ENCODE data around the gene FPR2.

The FPR2 gene

DNA sequence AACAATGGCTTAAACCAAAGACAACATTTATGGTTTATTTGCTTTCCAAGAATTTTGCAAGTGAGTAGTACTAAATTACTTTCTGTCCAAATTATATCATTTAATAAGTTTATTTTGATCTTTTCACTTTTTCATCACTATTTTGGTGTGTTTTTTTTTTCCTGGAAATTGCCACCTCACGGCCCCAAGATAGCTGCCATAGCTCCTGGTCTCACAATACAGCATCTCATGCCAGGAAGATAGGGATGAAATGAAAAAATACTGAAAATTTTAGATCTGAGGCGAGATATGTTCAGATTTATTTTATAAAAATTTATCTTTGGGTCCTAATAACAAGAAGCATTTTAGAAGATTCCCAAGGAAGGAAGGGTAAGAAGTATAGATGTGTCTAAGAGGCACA is 27.0 kb downstream of the FPR2 start:
- TF ChIP-seq, protein P1, sequence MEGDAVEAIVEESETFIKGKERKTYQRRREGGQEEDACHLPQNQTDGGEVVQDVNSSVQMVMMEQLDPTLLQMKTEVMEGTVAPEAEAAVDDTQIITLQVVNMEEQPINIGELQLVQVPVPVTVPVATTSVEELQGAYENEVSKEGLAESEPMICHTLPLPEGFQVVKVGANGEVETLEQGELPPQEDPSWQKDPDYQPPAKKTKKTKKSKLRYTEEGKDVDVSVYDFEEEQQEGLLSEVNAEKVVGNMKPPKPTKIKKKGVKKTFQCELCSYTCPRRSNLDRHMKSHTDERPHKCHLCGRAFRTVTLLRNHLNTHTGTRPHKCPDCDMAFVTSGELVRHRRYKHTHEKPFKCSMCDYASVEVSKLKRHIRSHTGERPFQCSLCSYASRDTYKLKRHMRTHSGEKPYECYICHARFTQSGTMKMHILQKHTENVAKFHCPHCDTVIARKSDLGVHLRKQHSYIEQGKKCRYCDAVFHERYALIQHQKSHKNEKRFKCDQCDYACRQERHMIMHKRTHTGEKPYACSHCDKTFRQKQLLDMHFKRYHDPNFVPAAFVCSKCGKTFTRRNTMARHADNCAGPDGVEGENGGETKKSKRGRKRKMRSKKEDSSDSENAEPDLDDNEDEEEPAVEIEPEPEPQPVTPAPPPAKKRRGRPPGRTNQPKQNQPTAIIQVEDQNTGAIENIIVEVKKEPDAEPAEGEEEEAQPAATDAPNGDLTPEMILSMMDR (conservative IDR thresholded peaks at IDR 0.05; ENCODE audit: low read depth, low read length), result no peak
- no peaks in the 10 kb centered on the region for H3K27me3 ChIP-seq (ENCODE audit: insufficient read depth, low read depth)
- no peak overlapping the region for H3K4me3 ChIP-seq (IDR thresholded peaks at IDR 0.05; ENCODE audit: insufficient read depth, low read depth, low read length)
- no peak overlapping the region for H2AFZ ChIP-seq (ENCODE audit: low read depth)
- H3K4me1 ChIP-seq (ENCODE audit: low read depth, poor library complexity, severe bottlenecking), result no peaks in the 10 kb centered on the region
- no peak overlapping the region for H3K4me2 ChIP-seq
- H3K36me3 ChIP-seq (ENCODE audit: insufficient read depth), result no peaks in the 10 kb centered on the region
- no peak overlapping the region for H3K9ac ChIP-seq
- H3K79me2 ChIP-seq (ENCODE audit: insufficient read depth, low read depth), result no peaks in the 10 kb centered on the region
- H4K20me1 ChIP-seq (ENCODE audit: insufficient read depth), result no peaks in the 10 kb centered on the region
- H3K27ac ChIP-seq, result no peak overlapping the region

- Histone ChIP-seq H3K4me3 (IDR thresholded peaks at IDR 0.05; ENCODE audit: insufficient read depth, low read depth, low read length) (no peak overlapping the region), H3K36me3 (ENCODE audit: insufficient read depth) (no peaks in the 10 kb centered on the region), H2AFZ (ENCODE audit: low read depth) (no peak overlapping the region), H3K79me2 (ENCODE audit: insufficient read depth, low read depth) (no peaks in the 10 kb centered on the region), H3K4me1 (ENCODE audit: low read depth, poor library complexity, severe bottlenecking) (no peaks in the 10 kb centered on the region), H3K27me3 (ENCODE audit: insufficient read depth, low read depth) (no peaks in the 10 kb centered on the region), H4K20me1 (ENCODE audit: insufficient read depth) (no peaks in the 10 kb centered on the region), H3K4me2 (no peak overlapping the region), H3K27ac (no peak overlapping the region), H3K9ac (no peak overlapping the region)
- TF ChIP-seq, protein P1 (conservative IDR thresholded peaks at IDR 0.05; ENCODE audit: low read depth, low read length), result no peak
Measured at GRCh38 chr19:51789061-51789795, 28.2 kb downstream of the FPR2 start.

DNA sequence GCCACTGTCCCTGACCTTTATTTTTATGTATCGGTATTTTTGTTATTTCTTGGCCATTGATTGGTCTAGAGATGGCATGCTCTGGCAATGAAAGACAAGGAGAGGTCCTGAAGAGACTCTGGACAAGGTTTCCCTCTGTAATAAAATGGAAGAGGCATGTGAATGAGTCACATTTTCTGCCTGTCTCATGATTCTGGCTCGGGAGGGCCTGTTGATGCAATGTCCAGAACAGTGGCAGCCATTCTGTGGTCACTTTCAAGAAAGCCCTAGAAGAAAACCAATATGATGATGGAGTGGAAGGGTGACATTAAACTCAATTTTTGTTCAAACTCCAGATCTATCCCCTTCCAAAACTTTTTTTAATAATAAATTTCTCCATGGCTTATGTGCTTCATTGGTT is 32.0 kb downstream of the FPR2 start:
- TF ChIP-seq, protein P1 (conservative IDR thresholded peaks at IDR 0.05; ENCODE audit: low read depth, low read length), result no peak
- Histone ChIP-seq H3K4me2 (no peak overlapping the region), H3K9ac (no peak overlapping the region), H3K4me3 (IDR thresholded peaks at IDR 0.05; ENCODE audit: insufficient read depth, low read depth, low read length) (no peak overlapping the region), H3K27me3 (ENCODE audit: insufficient read depth, low read depth) (no peaks in the 10 kb centered on the region), H2AFZ (ENCODE audit: low read depth) (no peak overlapping the region), H3K4me1 (ENCODE audit: low read depth, poor library complexity, severe bottlenecking) (no peaks in the 10 kb centered on the region), H3K27ac (no peak overlapping the region), H3K36me3 (ENCODE audit: insufficient read depth) (no peaks in the 10 kb centered on the region), H3K79me2 (ENCODE audit: insufficient read depth, low read depth) (no peaks in the 10 kb centered on the region), H4K20me1 (ENCODE audit: insufficient read depth) (no peaks in the 10 kb centered on the region)

- Histone ChIP-seq H4K20me1 (ENCODE audit: insufficient read depth) (no peaks in the 10 kb centered on the region), H3K79me2 (ENCODE audit: insufficient read depth, low read depth) (no peaks in the 10 kb centered on the region), H3K4me3 (IDR thresholded peaks at IDR 0.05; ENCODE audit: insufficient read depth, low read depth, low read length) (no peak overlapping the region), H3K9ac (no peak overlapping the region), H3K27me3 (ENCODE audit: insufficient read depth, low read depth) (no peaks in the 10 kb centered on the region), H2AFZ (ENCODE audit: low read depth) (no peak overlapping the region), H3K36me3 (ENCODE audit: insufficient read depth) (no peaks in the 10 kb centered on the region), H3K27ac (no peak overlapping the region), H3K4me2 (no peak overlapping the region), H3K4me1 (ENCODE audit: low read depth, poor library complexity, severe bottlenecking) (no peaks in the 10 kb centered on the region)
- TF ChIP-seq, protein P1 (conservative IDR thresholded peaks at IDR 0.05; ENCODE audit: low read depth, low read length), result no peak
Measured at GRCh38 chr19:51793994-51794393, 33.0 kb downstream of the FPR2 start.
